HG03439 (cell line): Measurements from ENCODE around the gene ZC3H18.

Source experiments
- ATAC-seq: cut with Tn5 transposase; IDR thresholded peaks from one replicate; pipeline ENCODE4 v1.9.1; 2021; ENCODE audit warnings: mild to moderate bottlenecking, moderate library complexity; ENCODE audit not compliant: unreplicated experiment

Gene ZC3H18

DNA sequence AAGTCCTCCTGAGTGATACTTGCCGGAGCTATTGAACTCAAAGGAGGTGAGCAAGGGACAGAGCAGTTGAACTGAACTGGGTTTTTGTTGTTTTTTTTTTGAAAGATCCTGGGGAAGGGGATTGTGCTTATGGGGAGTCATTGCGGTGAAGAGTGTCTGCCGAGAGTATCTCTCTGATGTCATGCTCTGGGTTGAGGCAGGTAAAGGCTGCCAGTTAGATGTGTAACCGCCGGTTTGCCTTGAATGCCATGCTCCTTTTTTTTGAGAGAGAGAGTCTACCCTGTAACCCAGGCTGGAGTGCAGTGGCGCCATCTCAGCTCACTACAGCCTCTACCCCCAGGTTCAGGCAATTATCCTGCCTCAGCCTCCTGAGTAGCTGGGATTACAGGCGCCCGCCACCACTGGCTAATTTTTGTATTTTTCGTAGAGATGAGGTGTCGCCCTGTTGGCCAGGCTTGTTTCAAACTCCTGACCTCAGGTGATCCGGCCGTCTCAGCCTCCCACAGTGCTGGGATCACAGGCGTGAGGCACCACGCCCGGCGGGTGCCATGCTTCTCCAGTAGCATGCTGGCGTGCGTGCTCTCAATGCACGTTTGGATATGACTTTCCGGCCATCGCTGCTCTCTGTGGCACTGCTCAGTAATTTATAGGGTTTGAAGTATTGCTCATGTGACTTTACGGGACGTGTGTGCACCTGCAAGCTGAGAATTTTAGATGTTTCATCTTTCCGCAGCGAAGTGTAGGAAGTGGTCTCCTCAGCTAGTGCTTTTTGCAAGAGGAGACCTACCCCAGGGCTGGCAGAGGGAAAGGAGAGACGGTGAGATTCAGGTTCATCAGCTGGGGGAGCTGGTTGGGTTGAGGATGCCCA lies 8.5 kb downstream of the ZC3H18 start:
- ATAC-seq, result no peak

- ATAC-seq, result no peak
These were observed 10.2 kb downstream of the ZC3H18 start for GRCh38 chr16:88580371-88580770.

- no peak for ATAC-seq
These were observed 10.8 kb downstream of the ZC3H18 start for GRCh38 chr16:88581033-88581432.

DNA sequence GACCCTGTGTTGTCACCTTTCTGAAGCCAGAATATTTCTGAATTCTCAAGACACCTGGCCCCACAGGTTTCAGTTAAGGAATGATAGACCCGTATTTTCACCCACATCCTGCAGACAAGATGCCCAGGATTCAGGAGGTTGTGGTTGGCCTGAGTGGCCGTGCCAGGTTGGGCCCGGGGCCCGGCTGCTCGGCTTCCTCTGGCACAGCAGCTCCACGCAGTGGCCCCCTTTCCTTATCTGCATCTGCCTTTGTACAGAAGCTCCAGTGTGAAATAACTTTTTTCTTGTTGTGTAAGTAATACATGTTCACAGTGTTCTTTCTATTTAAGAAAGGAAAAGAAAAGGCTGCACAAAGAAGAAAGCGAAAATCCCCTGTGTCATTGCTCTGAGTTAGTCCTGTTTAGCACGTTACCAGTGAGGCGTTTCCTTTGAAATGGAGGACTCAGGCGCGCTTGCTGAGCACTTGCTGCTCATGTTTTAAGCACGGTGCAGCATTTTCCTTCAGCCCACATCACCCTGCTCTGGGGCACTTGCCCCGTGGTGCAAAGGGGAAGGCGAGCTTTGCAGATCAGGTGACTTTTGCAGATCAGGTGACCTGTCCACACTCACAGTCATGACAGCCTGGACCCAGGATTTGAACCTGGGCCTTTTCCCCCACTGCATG lies 12.8 kb downstream of the ZC3H18 start:
- ATAC-seq, result no peak

DNA sequence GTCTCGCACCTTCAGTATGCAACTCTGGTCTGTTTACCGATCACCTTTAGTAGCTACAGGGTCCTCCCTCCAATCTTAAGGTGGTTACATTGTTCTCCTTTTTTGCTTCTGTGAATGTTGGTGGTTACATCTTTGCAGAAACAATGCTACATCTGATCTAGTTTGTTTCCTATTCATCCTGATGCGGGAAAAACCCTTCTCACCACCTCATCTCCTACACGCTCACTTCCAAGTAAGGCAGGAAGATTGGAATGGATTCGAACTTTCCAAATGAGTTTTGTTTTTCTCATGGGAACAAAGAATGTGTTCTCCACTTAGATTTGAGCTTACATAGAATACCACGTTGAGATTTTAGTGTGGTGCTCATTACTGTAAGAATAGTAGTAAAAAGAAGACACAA lies 14.5 kb downstream of the ZC3H18 start:
- ATAC-seq, result no peak

- no peak for ATAC-seq
These were observed 15.1 kb downstream of the ZC3H18 start for GRCh38 chr16:88585269-88585668.

DNA sequence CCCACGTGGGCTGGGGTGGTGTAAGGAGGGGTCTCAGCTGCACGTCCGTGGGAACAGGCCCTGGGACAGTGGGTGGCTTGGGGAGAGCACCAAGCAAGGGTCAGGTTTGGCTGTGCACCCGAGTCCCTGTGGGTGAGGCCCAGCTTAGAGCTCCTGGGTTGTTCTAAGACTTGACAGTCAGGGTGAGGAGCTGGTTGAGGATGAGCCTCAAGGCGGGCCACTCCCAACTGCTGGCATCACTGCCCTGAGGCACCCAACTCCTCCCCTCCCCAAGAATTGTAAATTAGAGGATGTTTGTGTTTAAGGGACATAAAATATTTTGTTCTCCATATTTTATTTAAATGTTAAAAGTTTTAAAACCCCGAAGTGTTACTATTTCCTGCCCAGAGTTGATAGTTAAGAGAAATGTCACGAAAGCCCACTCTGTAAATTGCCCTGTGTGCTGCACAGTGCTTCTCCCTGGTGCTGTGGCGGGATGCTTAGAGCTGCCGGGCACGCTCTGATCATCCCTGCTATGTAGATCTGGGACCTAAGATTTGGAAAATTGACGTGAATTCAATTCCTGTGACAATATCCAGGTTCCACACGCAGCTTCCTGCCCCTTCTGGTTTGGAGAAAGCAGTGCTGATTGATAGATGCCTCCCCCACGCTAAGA lies 15.9 kb downstream of the ZC3H18 start:
- ATAC-seq, result no peak

DNA sequence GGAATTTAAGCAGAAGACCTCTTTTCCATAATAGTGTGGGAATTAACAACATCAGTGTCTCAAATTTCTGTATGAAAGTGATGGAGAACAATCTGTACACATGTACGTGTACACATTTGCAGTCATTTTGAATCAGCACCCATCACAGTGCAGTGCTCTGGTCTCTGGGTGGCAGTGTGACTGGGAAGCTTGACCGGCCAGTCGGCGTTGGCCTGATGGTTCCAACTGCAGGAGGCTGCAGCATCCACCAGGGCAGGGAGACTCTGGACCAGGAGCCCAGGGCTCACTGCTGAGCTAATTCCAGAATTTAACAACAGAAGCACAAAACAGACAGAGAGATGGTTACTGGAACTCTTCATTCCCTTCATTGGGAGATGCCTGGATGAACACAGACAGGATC lies 17.9 kb downstream of the ZC3H18 start:
- no peak for ATAC-seq

DNA sequence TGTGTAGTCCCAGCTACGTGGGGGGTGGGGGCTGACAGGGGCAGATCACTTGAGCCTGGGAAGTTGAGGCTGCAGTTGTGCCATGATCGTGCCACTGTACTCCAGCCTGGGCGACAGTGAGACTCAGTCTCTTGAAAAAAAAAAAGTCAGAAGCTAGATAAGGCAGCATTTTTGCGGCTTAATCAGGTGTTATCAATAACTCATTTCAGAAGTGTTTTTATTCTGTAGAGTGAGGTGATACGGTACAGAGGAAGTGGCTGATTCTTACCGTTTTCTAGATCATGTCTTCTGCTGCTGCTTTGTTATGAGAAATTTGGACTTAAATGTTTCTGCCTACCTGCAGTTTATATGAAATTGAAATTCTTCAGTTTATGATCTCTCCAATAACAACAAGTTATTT lies 18.6 kb downstream of the ZC3H18 start:
- ATAC-seq, result no peak

GRCh38 chr16:88589441-88589840 lies 19.2 kb downstream of the ZC3H18 start:
- no peak for ATAC-seq

- ATAC-seq, result no peak
These were observed 21.4 kb downstream of the ZC3H18 start for GRCh38 chr16:88591577-88592021.

- no peak for ATAC-seq
These were observed 22.9 kb downstream of the ZC3H18 start for GRCh38 chr16:88593061-88593460.

GRCh38 chr16:88593489-88593888 lies 23.3 kb downstream of the ZC3H18 start:
- ATAC-seq, result no peak

GRCh38 chr16:88593910-88594309 lies 23.7 kb downstream of the ZC3H18 start:
- no peak for ATAC-seq

DNA sequence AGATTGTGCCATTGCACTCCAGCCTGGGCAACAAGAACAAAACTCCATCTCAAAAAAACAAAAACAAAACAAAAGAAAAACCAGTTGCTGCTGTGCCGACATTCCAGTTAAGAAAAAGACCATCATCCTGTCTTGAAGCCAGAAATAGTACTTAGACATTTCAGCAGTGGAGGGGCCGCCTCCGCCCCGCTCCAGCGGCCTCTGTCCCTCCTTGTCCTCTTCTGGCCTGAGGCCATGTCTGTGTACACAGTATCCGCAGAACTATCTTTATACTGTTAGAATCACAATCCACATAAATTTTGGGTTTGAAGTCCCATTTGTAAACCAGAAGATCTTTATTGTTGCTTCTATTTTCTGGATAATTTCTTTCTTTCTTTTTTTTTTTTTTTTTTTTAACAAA lies 24.9 kb downstream of the ZC3H18 start:
- no peak for ATAC-seq

- ATAC-seq, result no peak
These were observed 25.7 kb downstream of the ZC3H18 start for GRCh38 chr16:88595921-88596320.

DNA sequence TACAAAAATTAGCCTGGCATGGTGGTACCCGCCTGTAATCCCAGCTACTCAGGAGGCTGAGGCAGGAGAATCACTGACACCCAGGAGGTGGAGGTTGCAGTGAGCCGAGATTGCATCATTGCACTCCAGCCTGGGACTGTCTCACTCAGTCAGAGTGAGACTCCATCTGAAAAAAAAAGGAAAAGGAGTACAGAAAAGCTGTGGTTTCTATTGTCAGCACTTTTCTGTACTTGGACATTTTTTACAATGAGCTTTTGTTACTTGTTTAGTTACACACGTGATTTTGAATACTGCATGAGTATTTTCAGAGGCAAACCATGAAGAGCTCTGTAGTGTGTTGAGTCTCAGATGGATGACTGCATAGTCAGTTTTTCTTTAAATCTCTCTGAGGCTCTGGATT lies 26.3 kb downstream of the ZC3H18 start:
- no peak for ATAC-seq

GRCh38 chr16:88597856-88598491 lies 27.8 kb downstream of the ZC3H18 start:
- ATAC-seq, result no peak

DNA sequence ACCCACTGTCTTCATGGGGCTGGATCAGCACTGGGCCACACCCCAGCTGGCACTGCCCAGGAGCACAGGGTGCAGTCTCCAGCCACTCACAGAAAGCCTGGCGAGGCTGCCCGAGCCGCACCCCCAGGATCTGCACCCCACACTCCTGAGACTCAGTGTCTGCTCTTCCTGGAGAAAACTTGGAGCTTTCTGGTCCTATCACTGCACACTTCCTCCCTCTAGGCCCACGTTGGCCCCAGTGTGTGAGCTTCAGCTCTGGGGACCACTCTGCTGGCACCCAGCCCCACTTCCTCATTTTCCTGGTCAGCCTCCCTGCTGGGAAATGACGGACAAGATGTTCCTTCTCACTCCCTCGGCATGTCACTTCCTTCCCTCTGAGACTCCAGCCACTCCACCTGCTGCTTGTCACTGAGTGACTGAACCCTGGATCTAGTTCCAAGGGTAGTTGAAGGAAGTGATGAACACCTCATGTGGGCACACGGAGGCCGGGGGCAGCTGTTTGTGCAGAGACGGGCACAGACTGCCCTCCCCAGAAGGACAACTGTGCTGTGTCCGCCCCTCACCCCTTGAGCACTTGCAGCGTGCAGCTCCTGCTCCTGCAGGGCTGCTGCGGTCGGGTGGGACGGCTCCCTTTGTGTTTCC lies 29.0 kb downstream of the ZC3H18 start:
- ATAC-seq, result no peak

GRCh38 chr16:88599825-88600538 lies 29.8 kb downstream of the ZC3H18 start:
- no peak for ATAC-seq
